ENCODE measurements around the gene UBE2L5.
A peak's percentile ranks its signal among the peaks of the same experiment; 100 is the strongest.

UBE2L5 gene

DNA sequence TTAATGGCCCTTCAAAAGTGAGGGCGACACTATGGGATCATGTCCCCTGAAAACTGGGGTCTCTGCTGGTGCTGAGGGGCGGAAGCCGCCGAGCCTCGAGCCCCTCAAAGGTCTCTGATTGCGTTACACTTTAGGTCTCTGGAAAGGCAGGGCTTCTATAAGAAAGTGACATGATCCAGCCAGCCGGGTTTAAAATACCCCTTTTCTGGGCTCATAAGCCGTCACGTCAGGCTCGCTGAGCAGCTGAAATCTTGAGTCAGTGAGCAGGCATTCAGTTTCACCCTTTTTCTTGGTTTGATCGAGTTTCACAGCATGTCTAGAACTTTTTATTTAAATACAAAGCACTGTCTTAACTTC lies 44.0 kb downstream of the UBE2L5 start:
- no peaks in the 10 kb centered on the region for H3K27me3 Mint-ChIP-seq
- peak overlapping the region; percentile 88 for H3K27ac Mint-ChIP-seq
- H3K36me3 Mint-ChIP-seq = peaks cover 16% of the 10 kb centered on the region
- ATAC-seq = no peak
- H3K4me1 Mint-ChIP-seq = peaks cover 28% of the 10 kb centered on the region
- H3K4me3 Mint-ChIP-seq = peak overlapping the region; percentile 92
- no peaks in the 10 kb centered on the region for H3K9me3 Mint-ChIP-seq

DNA sequence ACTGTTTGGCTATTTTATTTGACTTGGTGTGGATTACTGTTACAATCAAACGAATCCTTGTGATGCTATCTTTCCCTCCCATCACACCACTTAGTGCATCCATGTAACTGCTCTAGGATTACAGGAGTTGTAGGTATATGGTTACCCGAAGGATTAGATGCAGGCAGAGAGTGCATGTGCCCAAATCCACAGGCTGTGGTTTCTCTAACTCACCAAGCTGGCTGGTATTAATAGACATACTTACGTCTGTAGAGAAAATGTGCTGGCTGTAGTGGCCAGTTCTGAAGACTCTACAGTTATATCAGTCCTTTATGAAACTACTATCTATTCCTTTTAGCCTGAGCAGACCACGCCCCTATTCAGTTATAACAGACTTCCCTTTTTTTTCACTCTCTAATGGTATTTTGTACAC lies 44.6 kb downstream of the UBE2L5 start:
- peak overlapping the region; percentile 15 for H3K4me3 Mint-ChIP-seq
- H3K27ac Mint-ChIP-seq = peak overlapping the region; percentile 88
- H3K36me3 Mint-ChIP-seq = peaks cover 12% of the 10 kb centered on the region
- peaks cover 25% of the 10 kb centered on the region for H3K4me1 Mint-ChIP-seq
- ATAC-seq = no peak
- no peaks in the 10 kb centered on the region for H3K27me3 Mint-ChIP-seq
- H3K9me3 Mint-ChIP-seq = no peaks in the 10 kb centered on the region

DNA sequence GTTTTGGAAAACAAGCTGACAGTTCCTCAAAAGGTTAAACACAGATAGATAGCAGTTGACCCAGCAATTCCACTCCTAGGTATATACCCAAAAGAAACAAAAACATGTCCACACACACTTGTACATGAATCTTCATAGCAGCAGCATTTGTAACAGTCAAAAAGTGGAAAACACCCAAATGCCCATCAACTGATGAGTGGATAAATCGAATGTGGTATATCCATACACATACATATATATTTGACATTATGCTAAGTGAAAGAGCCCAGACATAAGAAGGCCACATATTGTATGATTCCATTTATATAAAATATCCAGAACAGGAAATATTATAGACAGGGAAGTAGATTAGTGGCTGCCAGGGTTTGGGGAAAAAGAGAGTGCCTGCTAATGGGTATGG lies 51.4 kb downstream of the UBE2L5 start:
- no peak overlapping the region for H3K4me3 Mint-ChIP-seq
- no peaks in the 10 kb centered on the region for H3K36me3 Mint-ChIP-seq
- peaks cover 11% of the 10 kb centered on the region for H3K4me1 Mint-ChIP-seq
- no peaks in the 10 kb centered on the region for H3K9me3 Mint-ChIP-seq
- H3K27ac Mint-ChIP-seq = no peak overlapping the region
- H3K27me3 Mint-ChIP-seq = no peaks in the 10 kb centered on the region
- no peak for ATAC-seq

DNA sequence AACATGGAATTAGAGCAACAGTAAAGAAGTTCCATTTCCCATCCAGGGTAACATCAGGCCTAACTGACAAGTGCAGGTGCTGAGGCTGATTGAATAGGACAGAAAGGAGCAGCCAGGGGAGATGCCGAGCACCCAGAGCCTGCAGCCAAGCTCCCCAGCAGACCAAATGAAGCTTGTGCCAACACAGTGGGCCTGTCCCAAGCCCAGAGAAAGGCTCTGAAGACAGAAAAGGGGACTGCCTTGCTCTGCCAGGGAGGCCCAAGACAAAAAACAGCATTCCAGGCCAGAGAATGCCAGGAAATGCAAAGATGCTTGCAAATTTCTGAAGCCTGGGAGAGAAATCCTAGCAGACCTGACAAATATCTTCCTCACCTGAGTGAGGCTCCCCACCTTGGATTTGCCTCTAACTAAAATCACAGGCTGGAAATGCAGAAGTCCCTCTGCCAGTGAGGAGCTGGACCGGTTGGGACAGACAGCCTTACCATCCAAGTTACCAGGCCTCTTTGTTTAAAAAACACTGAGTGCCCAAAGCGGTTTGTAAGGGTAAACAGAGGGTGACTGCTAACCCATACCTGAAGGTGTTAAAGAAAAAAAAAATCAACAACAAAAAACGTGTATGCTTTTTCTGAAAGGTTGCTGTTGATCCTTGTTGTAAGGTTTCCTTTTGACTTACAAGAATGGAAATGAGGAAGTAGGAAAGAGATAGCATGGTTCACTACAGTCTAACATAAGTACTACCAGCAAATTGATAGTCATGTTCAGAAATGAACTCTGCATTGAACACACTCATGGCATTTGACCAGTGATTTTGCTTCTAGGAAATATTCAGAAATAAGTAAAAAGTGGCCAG lies 55.3 kb downstream of the UBE2L5 start:
- peaks cover 19% of the 10 kb centered on the region for H3K4me1 Mint-ChIP-seq
- H3K27me3 Mint-ChIP-seq = no peaks in the 10 kb centered on the region
- H3K4me3 Mint-ChIP-seq = no peak overlapping the region
- H3K27ac Mint-ChIP-seq = no peak overlapping the region
- no peaks in the 10 kb centered on the region for H3K9me3 Mint-ChIP-seq
- no peaks in the 10 kb centered on the region for H3K36me3 Mint-ChIP-seq
- peak; percentile 93 for ATAC-seq

Measured in stimulated activated memory B cell treated with anti-CD40 and anti-IgM and Interleukin-4, amounts not matched to agents 10 μg/mL and 1 μg/mL and 100 μg/mL, for 72 hours (primary cell).